Activated B cell treated with CpG ODN at 0.5 μM for 24 hours (primary cell): Measurements from ENCODE around the gene CELSR1. TPM values are rescaled to one million over a fixed set of nuclear protein-coding genes. Genes with fewer than 3 reads are reported as not detected.

Experiments used
- ATAC-seq: fragments of 200-7000 bp; cut with Tn5 transposase; one replicate; pipeline ENCODE4 v1.10.0; 2021; ENCODE audit warnings: low read depth, mild to moderate bottlenecking, moderate library complexity
- CTCF ChIA-PET: fragments of 350-600 bp; sonication (Branson Sonifier 250); formaldehyde crosslinking; loops from one replicate; lab custom pipeline; 2021; ENCODE audit warnings: antibody characterized with exemption; lab: Charles Lee
- POLR2A ChIA-PET: fragments of 350-600 bp; sonication (Branson Sonifier 250); formaldehyde crosslinking; loops from one replicate; lab custom pipeline; 2021; ENCODE audit warnings: antibody characterized with exemption; lab: Charles Lee
- DNase-seq: peaks from one replicate; pipeline ENCODE4 v3.0.0; 2022
- H3K27ac Mint-ChIP-seq: one replicate; pipeline ENCODE4 v1.8.0; 2020; ENCODE audit warnings: mixed read lengths
- H3K27me3 Mint-ChIP-seq: one replicate; pipeline ENCODE4 v1.8.0; 2021; ENCODE audit warnings: mixed read lengths
- H3K36me3 Mint-ChIP-seq: one replicate; pipeline ENCODE4 v1.8.0; 2021; ENCODE audit warnings: low read depth, mixed read lengths
- H3K4me1 Mint-ChIP-seq: one replicate; pipeline ENCODE4 v1.8.0; 2021; ENCODE audit warnings: mixed read lengths
- H3K4me3 Mint-ChIP-seq: one replicate; pipeline ENCODE4 v1.8.0; 2020; ENCODE audit warnings: mild to moderate bottlenecking, mixed read lengths
- H3K9me3 Mint-ChIP-seq: one replicate; pipeline ENCODE4 v1.8.0; 2020; ENCODE audit warnings: mixed read lengths
- CTCF ChIP-seq: fragments of 200-600 bp; IDR thresholded peaks from one replicate; pipeline ENCODE4 v1.8.0; 2022; ENCODE audit warnings: antibody characterized with exemption, mild to moderate bottlenecking
- intact Hi-C: fragments of 100-400 bp; cut with micrococcal nuclease; formaldehyde crosslinking; loops from one replicate; pipeline ENCODE4 v1.15.1; 2024
- total RNA-seq: library from RNA; stranded (reverse); gene quantifications from 2 replicates; pipeline ENCODE4 v1.2.3, GENCODE V29; 2022

The CELSR1 gene
- total RNA-seq, 1 donor from 2014 or later: 12.3 TPM

- ATAC-seq: no peak
- no peaks in the 10 kb centered on the region for H3K9me3 Mint-ChIP-seq
- no peak for TF ChIP-seq CTCF
- no peak for DNase-seq
- no peak overlapping the region for H3K4me3 Mint-ChIP-seq
- H3K4me1 Mint-ChIP-seq: peaks cover 1% of the 10 kb centered on the region
- ChIA-PET CTCF (no interaction called here), POLR2A (no interaction called here)
- no peak overlapping the region for H3K27ac Mint-ChIP-seq
- intact Hi-C loops: no loop called here
- H3K36me3 Mint-ChIP-seq: no peaks in the 10 kb centered on the region
- peaks cover 11% of the 10 kb centered on the region for H3K27me3 Mint-ChIP-seq
These were observed 86.4 kb downstream of the CELSR1 start for GRCh38 chr22:46450931-46451561.

DNA sequence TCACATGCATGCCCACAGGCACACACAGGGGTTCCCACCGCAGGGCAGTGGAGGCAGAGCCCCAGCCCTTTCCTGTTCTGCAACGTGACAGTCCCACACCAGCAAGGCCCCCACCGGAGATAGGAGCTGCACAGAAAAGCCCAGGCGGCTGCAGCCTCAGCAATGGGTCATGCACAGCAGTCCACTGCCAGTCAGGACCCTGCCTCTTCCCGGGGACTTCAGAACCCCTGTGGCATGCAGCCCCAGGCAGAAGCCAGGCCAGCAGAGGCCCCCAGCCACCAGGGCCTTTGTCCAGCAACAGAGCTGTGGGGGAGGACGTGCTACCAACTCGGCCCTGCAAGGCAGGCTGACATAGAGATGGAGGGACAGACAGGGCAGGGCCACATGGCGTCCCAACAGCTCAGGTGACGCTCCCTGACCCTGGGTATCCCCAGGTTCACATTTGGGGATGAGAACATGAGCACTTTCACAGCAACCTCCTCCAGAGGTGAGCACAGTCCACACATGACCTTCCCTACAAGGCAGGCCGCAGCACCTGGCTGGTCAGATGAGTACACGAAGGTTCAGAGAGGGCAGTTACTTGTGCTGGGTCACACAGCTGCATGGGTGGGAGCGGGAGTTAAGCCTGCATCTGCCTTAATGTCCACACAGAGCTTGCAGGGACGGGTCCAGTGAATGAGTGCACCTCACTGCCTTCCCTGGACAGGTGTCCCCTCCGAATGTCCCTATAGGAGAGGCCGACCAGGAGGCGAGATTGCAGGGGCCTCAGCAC, 87.3 kb downstream of the CELSR1 start:
- no peak for DNase-seq
- Mint-ChIP-seq H3K4me1 (no peaks in the 10 kb centered on the region), H3K36me3 (no peaks in the 10 kb centered on the region), H3K4me3 (no peak overlapping the region), H3K27me3 (peaks cover 13% of the 10 kb centered on the region), H3K27ac (no peak overlapping the region), H3K9me3 (no peaks in the 10 kb centered on the region)
- POLR2A ChIA-PET: no interaction called here
- CTCF ChIA-PET: no interaction called here
- no peak for TF ChIP-seq CTCF
- intact Hi-C loops: no loop called here
- ATAC-seq: no peak

- H3K27me3 Mint-ChIP-seq: peaks cover 13% of the 10 kb centered on the region
- POLR2A ChIA-PET: no interaction called here
- no peak for TF ChIP-seq CTCF
- no peak for DNase-seq
- no peak overlapping the region for H3K27ac Mint-ChIP-seq
- no peak overlapping the region for H3K4me3 Mint-ChIP-seq
- no peaks in the 10 kb centered on the region for H3K9me3 Mint-ChIP-seq
- ATAC-seq: no peak
- CTCF ChIA-PET: no interaction called here
- intact Hi-C loops: no loop called here
- H3K36me3 Mint-ChIP-seq: no peaks in the 10 kb centered on the region
- no peaks in the 10 kb centered on the region for H3K4me1 Mint-ChIP-seq
These were observed 88.2 kb downstream of the CELSR1 start for GRCh38 chr22:46449116-46449691.

GRCh38 chr22:46448333-46448732, 89.1 kb downstream of the CELSR1 start:
- Mint-ChIP-seq H3K27me3 (peaks cover 13% of the 10 kb centered on the region), H3K4me3 (no peak overlapping the region), H3K4me1 (no peaks in the 10 kb centered on the region), H3K9me3 (no peaks in the 10 kb centered on the region), H3K36me3 (no peaks in the 10 kb centered on the region), H3K27ac (no peak overlapping the region)
- intact Hi-C loops: no loop called here
- no peak for TF ChIP-seq CTCF
- DNase-seq (no peak), ATAC-seq (no peak)
- POLR2A ChIA-PET: no interaction called here
- CTCF ChIA-PET: no interaction called here

GRCh38 chr22:46447906-46448305, 89.5 kb downstream of the CELSR1 start:
- Mint-ChIP-seq H3K27me3 (peaks cover 13% of the 10 kb centered on the region), H3K4me3 (no peak overlapping the region), H3K4me1 (no peaks in the 10 kb centered on the region), H3K36me3 (no peaks in the 10 kb centered on the region), H3K9me3 (no peaks in the 10 kb centered on the region), H3K27ac (no peak overlapping the region)
- DNase-seq (no peak), ATAC-seq (no peak)
- CTCF ChIA-PET: no interaction called here
- no peak for TF ChIP-seq CTCF
- intact Hi-C loops: no loop called here
- POLR2A ChIA-PET: no interaction called here
